ENCODE data around the gene ZNF473. TPM values are rescaled to one million over a fixed set of nuclear protein-coding genes. Genes with fewer than 3 reads are reported as not detected.

ZNF473 gene
- total and polyA plus RNA-seq, 2 of the 13 experiments (the other 11 are each of a cell fraction or from before 2014, with no cell fraction given), result 5.8 to 11.9 TPM

DNA sequence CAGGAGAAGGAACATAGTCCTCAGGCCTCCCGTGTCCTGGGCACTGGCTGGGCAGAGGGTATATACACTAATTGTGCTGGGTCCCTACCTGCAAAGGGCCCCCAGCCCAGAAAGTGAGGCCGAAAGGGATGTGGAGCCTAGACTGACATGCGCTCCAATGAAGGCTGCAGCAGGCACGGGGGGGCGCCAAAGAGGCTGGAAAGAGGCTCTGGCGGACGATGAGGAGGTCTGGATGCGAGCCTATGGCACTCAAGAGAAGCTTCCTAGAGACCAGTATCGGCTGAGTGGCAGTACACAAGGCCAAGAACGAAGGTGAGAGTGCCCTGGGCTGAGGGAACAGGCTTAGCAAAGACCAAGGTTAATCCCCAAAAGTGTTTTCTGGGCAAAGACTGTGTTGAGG, 17.3 kb upstream of the ZNF473 start (continued):
- TF ChIP-seq, protein P1, sequence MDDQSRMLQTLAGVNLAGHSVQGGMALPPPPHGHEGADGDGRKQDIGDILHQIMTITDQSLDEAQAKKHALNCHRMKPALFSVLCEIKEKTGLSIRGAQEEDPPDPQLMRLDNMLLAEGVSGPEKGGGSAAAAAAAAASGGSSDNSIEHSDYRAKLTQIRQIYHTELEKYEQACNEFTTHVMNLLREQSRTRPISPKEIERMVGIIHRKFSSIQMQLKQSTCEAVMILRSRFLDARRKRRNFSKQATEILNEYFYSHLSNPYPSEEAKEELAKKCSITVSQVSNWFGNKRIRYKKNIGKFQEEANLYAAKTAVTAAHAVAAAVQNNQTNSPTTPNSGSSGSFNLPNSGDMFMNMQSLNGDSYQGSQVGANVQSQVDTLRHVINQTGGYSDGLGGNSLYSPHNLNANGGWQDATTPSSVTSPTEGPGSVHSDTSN (CRISPR knock-in tag; IDR thresholded peaks at IDR 0.05; ENCODE audit: borderline replicate concordance), result no peak
- TF ChIP-seq, protein P2, sequence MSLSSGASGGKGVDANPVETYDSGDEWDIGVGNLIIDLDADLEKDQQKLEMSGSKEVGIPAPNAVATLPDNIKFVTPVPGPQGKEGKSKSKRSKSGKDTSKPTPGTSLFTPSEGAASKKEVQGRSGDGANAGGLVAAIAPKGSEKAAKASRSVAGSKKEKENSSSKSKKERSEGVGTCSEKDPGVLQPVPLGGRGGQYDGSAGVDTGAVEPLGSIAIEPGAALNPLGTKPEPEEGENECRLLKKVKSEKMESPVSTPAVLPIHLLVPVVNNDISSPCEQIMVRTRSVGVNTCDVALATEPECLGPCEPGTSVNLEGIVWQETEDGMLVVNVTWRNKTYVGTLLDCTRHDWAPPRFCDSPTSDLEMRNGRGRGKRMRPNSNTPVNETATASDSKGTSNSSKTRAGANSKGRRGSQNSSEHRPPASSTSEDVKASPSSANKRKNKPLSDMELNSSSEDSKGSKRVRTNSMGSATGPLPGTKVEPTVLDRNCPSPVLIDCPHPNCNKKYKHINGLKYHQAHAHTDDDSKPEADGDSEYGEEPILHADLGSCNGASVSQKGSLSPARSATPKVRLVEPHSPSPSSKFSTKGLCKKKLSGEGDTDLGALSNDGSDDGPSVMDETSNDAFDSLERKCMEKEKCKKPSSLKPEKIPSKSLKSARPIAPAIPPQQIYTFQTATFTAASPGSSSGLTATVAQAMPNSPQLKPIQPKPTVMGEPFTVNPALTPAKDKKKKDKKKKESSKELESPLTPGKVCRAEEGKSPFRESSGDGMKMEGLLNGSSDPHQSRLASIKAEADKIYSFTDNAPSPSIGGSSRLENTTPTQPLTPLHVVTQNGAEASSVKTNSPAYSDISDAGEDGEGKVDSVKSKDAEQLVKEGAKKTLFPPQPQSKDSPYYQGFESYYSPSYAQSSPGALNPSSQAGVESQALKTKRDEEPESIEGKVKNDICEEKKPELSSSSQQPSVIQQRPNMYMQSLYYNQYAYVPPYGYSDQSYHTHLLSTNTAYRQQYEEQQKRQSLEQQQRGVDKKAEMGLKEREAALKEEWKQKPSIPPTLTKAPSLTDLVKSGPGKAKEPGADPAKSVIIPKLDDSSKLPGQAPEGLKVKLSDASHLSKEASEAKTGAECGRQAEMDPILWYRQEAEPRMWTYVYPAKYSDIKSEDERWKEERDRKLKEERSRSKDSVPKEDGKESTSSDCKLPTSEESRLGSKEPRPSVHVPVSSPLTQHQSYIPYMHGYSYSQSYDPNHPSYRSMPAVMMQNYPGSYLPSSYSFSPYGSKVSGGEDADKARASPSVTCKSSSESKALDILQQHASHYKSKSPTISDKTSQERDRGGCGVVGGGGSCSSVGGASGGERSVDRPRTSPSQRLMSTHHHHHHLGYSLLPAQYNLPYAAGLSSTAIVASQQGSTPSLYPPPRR (CRISPR knock-in tag; IDR thresholded peaks at IDR 0.05; ENCODE audit: borderline replicate concordance), result no peak
- no peak for TF ChIP-seq DNMT1 (CRISPR knock-in tag; IDR thresholded peaks at IDR 0.05)
- TF ChIP-seq STAG1 (CRISPR knock-in tag; IDR thresholded peaks at IDR 0.05), result peak; percentile 40
- TF ChIP-seq ZNF33A (CRISPR knock-in tag; IDR thresholded peaks at IDR 0.05; ENCODE audit: borderline replicate concordance), result no peak
- no peak for TF ChIP-seq TAF15 (IDR thresholded peaks at IDR 0.05; ENCODE audit: low read depth, low read length, poor library complexity, severe bottlenecking)
- no peak for TF ChIP-seq RFX1 (IDR thresholded peaks at IDR 0.05)
- TF ChIP-seq ZBTB38 (CRISPR knock-in tag; IDR thresholded peaks at IDR 0.05), result peak; percentile 59; the same call in 1 of the 2 replicates
- TF ChIP-seq, protein P3, sequence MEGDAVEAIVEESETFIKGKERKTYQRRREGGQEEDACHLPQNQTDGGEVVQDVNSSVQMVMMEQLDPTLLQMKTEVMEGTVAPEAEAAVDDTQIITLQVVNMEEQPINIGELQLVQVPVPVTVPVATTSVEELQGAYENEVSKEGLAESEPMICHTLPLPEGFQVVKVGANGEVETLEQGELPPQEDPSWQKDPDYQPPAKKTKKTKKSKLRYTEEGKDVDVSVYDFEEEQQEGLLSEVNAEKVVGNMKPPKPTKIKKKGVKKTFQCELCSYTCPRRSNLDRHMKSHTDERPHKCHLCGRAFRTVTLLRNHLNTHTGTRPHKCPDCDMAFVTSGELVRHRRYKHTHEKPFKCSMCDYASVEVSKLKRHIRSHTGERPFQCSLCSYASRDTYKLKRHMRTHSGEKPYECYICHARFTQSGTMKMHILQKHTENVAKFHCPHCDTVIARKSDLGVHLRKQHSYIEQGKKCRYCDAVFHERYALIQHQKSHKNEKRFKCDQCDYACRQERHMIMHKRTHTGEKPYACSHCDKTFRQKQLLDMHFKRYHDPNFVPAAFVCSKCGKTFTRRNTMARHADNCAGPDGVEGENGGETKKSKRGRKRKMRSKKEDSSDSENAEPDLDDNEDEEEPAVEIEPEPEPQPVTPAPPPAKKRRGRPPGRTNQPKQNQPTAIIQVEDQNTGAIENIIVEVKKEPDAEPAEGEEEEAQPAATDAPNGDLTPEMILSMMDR (CRISPR knock-in tag; IDR thresholded peaks at IDR 0.05), result peak; percentile 60
